Anterior cingulate cortex (tissue), 58 donors: ENCODE results near the gene PLRG1.

Experiments
- DNase-seq, 58 donors: peaks; one replicate each; lab custom pipeline; 2025; lab: John Stamatoyannopoulos, UW

PLRG1 gene

DNA sequence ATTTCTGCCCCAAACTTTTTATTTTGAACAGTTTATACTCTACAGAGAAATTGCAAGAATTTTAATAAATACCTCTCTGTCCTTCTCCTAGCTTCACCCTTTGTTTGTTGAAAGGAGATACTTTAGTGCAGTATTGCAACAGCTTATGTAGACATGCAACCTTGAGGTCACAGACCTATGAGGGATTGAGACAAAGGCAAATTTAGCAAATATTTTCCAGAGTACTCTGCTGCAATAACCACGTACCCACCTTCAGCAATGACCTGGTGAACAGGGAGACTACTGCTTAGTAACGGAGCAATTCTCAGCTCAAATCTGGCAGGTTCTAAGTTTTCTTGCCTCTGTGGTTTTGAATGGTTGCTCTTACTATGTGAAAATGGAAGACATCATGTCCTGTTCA, 27.1 kb upstream of the PLRG1 start:
- no peak for DNase-seq

DNA sequence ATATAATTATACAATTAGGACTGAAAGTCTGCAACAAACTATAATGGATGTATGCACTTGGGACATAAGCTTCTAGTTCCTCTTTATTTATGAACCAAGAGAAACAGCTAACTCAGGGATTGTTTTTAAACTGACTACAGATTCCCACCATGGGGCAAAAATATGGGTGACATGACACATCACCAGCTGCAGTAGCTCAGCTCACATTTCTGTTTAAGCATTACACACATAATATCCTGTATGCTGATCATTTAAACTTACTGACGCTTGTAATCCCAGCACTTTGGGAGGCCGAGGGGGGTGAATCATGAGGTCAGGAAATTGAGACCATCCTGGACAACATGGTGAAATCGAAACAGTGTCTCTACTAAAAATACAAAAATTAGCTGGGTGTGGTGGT, 24.1 kb upstream of the PLRG1 start:
- DNase-seq: no peak

DNA sequence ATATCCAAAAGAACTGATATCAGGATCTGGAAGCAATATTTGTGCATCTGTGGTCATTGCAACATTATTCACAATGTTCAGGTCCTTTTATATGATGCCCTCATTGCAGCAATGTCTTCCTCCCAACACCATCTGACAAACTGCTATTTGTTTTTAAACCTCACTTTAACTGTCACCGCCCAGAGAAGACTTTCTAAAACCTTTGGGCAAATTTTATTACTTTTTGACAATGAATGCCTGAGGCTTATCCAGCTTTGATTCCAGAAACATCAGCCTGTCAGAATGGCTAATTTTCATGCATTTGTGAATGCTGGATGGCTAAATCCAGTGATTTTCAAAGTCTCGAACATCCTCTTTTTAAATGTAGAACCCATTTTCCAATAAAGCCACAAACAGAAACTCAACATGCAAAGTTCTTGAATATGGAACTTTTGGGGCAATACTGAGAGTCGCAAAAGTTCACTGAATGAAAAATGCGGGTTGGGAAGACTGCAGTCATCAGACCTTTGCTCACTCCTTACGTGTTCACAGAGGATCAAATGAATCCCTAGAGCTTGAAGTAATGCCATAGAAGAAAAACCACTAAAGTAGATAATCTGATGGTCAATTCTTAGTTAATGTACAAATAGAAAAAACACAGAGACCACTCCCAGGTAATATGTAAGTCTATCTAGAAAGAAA, 23.1 kb upstream of the PLRG1 start:
- DNase-seq: no peak

DNA sequence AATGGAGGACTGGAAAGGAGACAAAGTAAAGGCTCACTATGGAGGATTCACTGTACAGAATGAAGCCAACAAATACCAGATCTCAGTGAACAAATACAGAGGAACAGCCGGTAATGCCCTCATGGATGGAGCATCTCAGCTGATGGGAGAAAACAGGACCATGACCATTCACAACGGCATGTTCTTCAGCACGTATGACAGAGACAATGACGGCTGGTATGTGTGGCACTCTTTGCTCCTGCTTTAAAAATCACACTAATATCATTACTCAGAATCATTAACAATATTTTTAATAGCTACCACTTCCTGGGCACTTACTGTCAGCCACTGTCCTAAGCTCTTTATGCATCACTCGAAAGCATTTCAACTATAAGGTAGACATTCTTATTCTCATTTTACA, 19.4 kb upstream of the PLRG1 start:
- DNase-seq: no peak

DNA sequence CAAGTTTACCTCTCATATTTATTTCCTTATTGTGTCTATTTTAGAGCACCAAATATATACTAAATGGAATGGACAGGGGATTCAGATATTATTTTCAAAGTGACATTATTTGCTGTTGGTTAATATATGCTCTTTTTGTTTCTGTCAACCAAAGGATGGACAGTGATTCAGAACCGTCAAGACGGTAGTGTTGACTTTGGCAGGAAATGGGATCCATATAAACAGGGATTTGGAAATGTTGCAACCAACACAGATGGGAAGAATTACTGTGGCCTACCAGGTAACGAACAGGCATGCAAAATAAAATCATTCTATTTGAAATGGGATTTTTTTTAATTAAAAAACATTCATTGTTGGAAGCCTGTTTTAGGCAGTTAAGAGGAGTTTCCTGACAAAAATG, 18.8 kb upstream of the PLRG1 start:
- no peak for DNase-seq

DNA sequence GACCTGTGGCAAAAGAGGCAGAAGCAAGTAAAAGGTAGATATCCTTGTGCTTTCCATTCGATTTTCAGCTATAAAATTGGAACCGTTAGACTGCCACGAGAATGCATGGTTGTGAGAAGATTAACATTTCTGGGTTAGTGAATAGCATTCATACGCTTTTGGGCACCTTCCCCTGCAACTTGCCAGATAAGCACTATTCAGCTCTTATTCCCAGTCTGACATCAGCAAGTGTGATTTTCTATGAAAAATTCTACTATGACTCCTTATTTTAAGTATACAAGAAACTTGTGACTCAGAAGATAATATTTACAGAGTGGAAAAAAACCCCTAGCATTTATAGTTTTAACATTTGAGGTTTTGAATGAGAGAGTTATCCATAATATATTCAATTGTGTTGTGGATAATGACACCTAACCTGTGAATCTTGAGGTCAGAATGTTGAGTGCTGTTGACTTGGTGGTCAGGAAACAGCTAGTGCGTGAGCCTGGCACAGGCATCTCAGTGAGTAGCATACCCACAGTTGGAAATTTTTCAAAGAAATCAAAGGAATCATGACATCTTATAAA, 16.5 kb upstream of the PLRG1 start:
- DNase-seq: no peak

DNA sequence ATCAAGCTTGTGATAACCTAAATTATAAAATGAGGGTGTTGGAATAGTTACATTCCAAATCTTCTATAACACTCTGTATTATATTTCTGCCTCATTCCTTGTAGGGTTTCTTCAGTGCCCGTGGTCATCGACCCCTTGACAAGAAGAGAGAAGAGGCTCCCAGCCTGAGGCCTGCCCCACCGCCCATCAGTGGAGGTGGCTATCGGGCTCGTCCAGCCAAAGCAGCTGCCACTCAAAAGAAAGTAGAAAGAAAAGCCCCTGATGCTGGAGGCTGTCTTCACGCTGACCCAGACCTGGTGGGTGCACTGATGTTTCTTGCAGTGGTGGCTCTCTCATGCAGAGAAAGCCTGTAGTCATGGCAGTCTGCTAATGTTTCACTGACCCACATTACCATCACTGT, 15.5 kb upstream of the PLRG1 start:
- no peak for DNase-seq

DNA sequence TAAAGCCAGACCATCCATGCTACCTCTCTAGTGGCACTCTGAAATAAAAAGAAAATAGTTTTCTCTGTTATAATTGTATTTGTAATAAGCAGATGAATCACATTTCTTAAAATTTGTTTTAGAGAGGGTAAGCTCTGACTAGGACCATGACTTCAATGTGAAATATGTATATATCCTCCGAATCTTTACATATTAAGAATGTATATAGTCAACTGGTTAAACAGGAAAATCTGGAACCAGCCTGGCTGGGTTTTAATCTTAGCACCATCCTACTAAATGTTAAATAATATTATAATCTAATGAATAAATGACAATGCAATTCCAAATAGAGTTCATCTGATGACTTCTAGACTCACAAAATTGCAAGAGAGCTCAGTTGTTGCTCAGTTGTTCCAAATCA, 14.1 kb upstream of the PLRG1 start:
- DNase-seq: no peak

DNA sequence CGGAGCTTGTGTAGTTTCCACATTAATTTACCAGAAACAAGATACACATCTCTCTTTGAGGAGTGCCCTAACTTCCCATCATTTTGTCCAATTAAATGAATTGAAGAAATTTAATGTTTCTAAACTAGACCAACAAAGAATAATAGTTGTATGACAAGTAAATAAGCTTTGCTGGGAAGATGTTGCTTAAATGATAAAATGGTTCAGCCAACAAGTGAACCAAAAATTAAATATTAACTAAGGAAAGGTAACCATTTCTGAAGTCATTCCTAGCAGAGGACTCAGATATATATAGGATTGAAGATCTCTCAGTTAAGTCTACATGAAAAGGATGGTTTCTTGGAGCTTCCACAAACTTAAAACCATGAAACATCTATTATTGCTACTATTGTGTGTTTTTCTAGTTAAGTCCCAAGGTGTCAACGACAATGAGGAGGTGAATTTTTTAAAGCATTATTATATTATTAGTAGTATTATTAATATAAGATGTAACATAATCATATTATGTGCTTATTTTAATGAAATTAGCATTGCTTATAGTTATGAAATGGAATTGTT, 12.6 kb upstream of the PLRG1 start, which contains the start of gene FGB:
Gene FGB (plus strand): TSS at position 315 of the 558 bp plus-strand sequence. CDS start 8 bp downstream, at position 323.
- DNase-seq: no peak

DNA sequence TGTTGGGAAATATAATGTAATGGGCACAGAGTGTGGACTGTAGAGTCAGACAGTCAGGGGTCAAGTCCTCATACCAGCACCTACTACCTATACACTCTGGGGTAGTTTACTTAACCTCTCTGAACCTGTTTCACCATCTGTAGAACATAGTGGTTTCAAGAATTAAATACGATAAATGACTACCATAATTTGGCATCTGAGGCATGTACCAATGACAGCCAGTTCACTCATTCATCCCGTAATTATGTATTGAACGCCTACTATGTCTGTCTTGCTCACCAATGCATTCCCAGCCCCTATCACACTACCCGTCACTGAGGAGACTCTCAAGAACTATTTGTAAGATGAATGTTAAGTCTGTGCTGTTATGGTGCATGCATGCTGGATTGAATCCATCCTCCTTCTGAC, 10.6 kb upstream of the PLRG1 start:
- no peak for DNase-seq

DNA sequence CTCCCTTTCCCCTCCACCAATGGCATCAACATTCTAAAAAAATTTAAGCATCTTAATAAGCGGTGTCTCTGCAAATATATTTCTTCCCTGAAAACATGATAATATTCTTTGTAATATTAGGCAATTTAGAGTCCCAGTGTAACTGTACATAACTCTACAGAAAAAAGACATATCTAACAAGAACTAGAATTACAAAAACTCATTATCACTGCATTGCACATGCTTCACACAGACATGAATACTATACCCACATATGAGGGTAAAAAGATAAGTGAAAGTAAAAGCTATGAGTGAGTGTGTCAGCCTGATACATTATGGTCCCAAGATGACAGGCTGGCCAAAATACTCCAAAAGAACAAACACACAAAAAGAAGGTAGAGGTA, 10.2 kb upstream of the PLRG1 start:
- DNase-seq: no peak

DNA sequence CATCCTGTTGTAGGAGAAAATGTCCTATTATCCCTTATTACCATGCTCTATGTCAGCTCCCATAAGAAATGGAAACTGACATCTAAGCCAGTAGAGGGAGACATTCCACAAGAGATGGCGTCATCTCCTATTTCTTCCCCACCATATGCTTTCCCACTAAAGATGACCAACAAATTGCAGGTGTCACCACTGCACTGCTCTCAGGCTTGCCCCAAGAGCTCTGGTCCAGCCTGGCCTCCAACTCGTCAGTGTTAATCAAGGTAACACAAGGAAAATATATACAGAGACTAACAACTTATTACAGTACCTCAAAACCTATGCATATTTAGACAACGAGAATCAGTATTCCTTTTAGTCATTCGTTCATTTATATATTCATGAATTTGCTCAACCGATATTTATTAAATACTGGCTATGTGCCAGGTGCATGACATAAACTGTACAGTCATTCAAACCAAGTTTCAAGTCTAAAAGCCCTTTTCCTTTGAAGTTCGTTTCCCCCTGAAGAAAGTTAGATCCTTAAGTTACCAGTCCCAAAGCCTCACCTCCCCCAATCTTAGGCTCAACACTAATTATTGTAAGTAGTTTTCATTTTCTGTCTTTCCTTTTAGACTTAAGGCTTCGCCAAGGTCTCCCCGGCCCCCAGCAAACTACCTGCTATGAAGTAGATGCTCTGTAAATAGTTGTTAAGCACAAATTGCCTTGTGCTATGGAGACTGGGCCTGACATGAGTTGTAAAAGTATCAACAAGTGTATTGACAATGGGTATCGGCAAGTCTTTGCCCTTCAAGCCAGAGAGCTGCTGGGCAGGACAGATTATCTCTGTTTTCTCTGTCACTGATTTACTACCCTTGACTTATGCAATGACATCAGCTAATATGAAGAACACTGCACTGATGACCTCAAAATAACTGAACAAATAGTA, 9.6 kb upstream of the PLRG1 start:
- DNase-seq: peak in 4 of 58 donors; percentile 1 to 9 (median 4)

DNA sequence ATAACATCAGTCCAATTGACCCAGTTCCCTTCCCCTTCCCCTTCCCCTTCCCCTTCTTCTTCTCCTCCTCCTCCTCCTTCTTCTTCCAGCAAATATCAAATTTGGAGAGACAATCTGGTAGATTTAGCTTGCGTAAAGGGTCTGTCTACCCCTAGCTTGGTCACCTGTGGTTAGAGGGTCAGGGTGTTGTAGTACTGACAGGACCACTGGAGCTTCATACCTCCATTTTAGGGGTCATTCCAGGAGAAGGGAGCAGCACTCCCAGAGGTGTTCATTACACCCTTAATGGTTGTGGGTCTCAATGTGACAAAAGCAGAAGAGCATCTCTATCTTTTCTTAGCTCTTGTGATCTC, 8.9 kb upstream of the PLRG1 start:
- DNase-seq: no peak

DNA sequence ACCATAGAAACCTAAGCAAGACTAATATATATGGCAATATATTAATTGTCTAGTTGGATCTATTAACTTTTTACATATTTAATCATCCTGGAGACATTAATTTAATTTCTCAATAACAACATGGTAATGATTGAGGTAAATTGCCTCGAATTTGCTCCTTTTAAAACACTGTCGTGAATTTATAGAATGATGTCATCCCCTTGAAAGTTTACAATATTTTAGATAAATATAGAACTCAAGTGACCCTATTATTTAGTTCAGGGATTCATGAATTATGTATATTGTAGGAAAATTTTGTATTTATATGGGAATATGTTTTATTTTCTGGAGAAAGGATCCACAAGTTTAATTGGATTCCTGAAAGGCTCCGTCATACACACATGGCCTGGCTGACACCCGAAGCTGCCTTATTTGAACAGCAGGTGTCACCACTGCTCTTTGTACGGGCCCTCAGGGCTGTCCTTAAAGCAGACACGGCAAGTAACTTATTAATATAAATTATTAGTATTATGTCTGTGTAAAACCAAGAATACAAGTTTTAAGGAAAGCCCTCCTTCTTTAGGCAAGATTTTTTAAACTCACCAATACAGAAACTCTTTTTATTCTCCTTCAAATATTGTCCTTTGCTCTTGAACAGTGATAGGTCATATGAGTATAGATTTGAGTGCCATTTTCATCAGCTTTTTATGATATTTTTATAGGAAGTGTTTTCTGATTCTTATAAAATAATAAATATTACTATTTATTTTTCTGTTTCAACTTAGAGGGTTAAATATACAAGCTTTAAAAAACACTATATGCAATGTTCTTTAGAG, 1.9 kb upstream of the PLRG1 start:
- DNase-seq: peak in 52 of 58 donors; percentile 2 to 73 (median 45)

DNA sequence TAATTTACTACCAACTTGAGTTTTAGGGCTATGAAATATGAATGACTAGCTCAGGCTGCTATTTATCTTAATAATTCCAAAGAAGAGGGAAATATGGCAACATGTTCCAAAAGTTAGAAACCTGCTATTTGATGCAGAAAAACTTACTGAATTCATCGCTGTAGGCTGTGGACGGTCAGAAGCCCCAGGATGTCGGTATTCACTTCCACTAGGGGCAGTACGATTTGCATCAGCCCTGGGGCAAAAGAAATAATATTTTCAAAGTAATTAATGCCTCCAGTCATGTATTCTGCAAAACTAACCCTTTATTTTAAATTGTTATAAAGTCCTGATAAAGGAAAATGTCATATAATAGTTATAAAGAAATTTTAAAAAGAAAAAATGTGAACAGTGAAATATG, 4.5 kb downstream of the PLRG1 start:
- no peak for DNase-seq

DNA sequence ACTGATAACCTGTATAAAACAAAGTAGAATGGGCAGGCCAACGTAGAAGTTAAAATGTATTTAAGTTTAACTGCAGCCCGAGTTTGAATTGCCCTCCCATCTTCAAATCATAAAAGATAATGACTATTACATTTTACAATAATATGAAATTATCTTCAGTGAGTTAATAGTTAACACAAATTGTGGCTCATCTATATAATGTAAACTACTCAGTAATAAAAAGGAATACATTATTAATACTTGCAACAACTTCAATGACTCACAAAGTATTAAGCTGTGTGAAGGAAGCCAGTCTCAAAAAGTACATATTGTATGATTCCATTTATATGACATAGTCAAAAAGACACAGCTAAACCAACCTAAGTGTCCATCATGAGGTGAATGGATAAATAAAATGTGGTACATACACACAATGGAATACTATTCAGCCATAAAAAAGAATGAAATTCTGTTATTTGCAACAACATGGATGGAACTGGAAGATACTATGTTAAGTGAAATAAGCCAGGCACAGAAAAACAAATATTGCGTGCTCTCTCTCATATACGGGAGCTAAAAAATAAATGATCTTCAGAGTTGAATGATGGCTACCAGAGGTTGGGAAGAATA, 7.8 kb downstream of the PLRG1 start:
- no peak for DNase-seq

DNA sequence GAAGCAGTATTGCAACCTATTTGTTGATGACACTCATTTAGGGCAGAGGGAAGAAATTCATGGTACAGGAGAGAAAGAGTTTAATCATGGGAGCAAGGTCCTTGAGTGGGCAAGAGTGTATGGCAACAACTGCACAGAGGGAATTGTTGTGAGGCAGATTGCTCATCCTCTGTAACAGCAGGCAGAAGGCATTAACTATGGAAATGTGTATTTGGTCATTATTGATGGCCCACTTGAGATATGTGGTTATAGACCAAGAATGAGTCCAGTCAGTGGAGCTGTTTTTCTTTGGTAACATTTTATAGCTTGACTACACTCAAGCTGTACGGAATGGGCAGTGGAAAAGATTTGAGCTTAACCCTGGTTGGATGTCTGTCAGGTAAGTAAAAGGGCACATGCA, 15.9 kb downstream of the PLRG1 start:
- DNase-seq: no peak

DNA sequence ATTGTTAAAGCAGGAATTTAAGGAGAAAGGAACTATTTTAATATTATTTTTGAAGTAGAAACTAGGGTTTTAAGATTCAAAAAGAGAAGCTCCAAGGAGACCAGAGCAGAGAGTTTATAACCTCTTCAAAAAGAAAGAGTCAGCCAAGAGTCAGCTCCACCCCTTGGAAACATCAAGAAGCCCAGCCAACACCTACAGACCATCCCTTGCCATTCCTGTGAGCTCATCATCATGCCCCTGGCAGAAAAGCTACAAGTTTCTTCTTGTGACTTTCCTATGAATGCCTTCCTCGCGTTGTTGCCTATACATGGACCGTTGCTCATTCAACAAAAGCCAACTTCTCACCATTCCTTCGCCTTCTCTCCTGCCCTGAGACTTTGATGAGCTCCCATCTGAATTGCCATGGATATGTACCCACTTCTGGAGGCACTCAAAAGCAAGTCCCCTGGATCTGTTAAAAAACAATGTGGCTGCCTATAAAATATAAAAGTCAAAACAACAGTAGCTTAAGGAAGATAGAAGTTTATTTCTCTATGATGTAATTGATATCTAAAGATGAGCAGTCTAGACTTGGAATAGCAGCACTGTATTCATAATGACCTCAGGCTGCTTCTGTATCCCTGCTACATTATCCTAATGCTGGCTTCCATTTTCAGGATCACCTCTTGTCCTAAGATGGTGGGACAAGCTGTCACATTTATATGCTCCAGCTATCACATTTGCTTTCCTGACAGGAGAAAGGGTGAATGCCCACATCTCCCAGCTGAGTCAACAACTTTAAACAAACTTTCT, 20.3 kb downstream of the PLRG1 start:
- no peak for DNase-seq

DNA sequence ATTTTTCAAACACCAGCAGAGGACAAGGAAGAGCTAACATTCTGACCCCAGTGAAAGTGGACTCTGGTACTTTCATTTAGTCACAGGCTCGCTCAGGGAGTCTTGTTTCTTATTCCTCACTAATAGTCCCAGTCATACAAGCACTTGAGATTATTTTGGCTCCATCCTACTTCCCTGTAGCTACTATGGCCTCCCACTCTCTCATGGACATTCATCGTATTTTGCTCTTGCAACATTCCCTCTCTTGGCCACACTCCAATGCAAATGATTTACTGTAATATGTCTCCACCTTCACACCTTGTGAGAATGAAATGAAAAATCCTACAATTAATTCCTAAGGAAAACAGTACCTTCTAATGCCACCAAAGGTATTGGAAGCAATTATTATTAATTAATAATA, 21.3 kb downstream of the PLRG1 start:
- DNase-seq: no peak
